ENCODE results near the gene CLDN6. TPM values are rescaled to one million over a fixed set of nuclear protein-coding genes. Genes with fewer than 3 reads are reported as not detected.

CLDN6 gene
- total RNA-seq, 1 donor: under 0.01 TPM

DNA sequence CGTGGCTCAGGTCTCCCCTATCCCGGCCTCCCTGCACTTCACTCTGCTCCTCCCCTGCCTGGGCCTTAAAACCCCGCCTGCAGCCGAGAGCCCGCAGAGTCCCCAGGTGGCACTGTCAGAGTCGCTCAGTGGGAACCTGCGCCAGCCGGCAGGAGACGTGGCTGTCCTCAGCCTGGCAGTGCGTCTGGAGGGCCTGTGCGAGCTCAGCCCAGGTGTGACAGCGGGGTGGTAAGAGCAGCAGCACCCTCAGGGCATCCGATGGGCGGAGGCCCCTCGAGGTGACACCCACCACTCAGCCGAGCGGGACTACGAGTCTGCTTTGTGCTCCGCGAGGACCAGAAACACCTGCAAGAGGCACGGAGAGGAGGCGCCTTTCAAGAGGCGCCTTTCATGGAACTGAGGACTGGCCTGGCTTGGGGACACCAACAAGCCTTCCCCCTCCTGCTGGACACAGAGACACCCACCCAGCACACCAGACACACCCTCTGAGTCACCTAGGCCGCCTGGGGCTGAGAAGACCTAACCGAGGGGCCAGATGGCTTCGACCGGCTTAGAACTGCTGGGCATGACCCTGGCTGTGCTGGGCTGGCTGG, 5.1 kb downstream of the CLDN6 start, which contains the start of gene CLDN9:
TSS of gene CLDN9 (plus strand) at position 96 of the 593 bp plus-strand sequence. CDS start at position 536, 440 bp downstream.
- TF ChIP-seq, protein P1, sequence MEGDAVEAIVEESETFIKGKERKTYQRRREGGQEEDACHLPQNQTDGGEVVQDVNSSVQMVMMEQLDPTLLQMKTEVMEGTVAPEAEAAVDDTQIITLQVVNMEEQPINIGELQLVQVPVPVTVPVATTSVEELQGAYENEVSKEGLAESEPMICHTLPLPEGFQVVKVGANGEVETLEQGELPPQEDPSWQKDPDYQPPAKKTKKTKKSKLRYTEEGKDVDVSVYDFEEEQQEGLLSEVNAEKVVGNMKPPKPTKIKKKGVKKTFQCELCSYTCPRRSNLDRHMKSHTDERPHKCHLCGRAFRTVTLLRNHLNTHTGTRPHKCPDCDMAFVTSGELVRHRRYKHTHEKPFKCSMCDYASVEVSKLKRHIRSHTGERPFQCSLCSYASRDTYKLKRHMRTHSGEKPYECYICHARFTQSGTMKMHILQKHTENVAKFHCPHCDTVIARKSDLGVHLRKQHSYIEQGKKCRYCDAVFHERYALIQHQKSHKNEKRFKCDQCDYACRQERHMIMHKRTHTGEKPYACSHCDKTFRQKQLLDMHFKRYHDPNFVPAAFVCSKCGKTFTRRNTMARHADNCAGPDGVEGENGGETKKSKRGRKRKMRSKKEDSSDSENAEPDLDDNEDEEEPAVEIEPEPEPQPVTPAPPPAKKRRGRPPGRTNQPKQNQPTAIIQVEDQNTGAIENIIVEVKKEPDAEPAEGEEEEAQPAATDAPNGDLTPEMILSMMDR (IDR thresholded peaks at IDR 0.05; ENCODE audit: extremely low read depth, low read depth, low read length): no peak
- Histone ChIP-seq H3K9me3 (ENCODE audit: low read depth, low read length) (no peaks in the 10 kb centered on the region), H2AFZ (ENCODE audit: low read length) (no peak within 1 kb of the TSS), H4K20me1 (ENCODE audit: insufficient read depth, low read length) (no peaks in the 10 kb centered on the region), H3K4me1 (ENCODE audit: insufficient read depth, low read length) (no peaks in the 10 kb centered on the region), H3K4me3 (ENCODE audit: insufficient read depth, low read length) (no peak within 1 kb of the TSS), H3K79me2 (ENCODE audit: insufficient read depth, low read length) (no peaks in the 10 kb centered on the region), H3K36me3 (ENCODE audit: insufficient read depth, low read length) (no peaks in the 10 kb centered on the region), H3K27ac (ENCODE audit: low read depth, low read length) (no peak within 1 kb of the TSS), H3K27me3 (ENCODE audit: insufficient read depth, low read length) (peaks cover 61% of the 10 kb centered on the region), H3K4me2 (ENCODE audit: insufficient read depth, low read length) (no peak within 1 kb of the TSS)
- DNase-seq (ENCODE audit: insufficient read length, low spot score, missing footprints): peak; percentile 87

- Histone ChIP-seq H3K4me1 (ENCODE audit: insufficient read depth, low read length) (no peaks in the 10 kb centered on the region), H3K27ac (ENCODE audit: low read depth, low read length) (no peak overlapping the region), H3K27me3 (ENCODE audit: insufficient read depth, low read length) (peaks cover 67% of the 10 kb centered on the region), H3K4me2 (ENCODE audit: insufficient read depth, low read length) (no peak overlapping the region), H3K9me3 (ENCODE audit: low read depth, low read length) (no peaks in the 10 kb centered on the region), H3K4me3 (ENCODE audit: insufficient read depth, low read length) (no peak overlapping the region), H2AFZ (ENCODE audit: low read length) (no peak overlapping the region), H3K79me2 (ENCODE audit: insufficient read depth, low read length) (no peaks in the 10 kb centered on the region), H4K20me1 (ENCODE audit: insufficient read depth, low read length) (no peaks in the 10 kb centered on the region), H3K36me3 (ENCODE audit: insufficient read depth, low read length) (no peaks in the 10 kb centered on the region)
- TF ChIP-seq, protein P1 (IDR thresholded peaks at IDR 0.05; ENCODE audit: extremely low read depth, low read depth, low read length): no peak
- DNase-seq (ENCODE audit: insufficient read length, low spot score, missing footprints): peak; percentile 89
Measured at GRCh38 chr16:3012246-3012645, 5.7 kb downstream of the CLDN6 start.

DNA sequence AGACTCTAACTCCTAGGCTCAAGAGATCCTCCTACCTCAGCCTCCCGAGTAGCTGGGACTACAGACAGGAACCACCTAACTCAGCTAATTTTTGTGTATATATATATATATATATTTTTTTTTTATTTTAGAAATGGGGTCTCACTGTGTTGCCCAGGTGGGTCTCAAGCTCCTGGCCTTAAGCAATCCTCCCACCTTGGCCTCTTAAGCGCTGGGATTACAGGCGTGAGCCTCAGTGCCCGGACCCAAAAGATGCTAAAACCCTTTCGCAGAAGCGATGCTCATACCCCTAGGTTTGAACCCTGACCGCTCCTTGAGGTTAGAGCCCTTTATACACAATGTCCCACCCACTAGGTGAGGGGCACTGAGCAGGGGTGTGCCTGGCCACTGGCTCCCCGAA, 7.5 kb downstream of the CLDN6 start:
- H3K27me3 ChIP-seq (ENCODE audit: insufficient read depth, low read length): peaks cover 82% of the 10 kb centered on the region
- no peak overlapping the region for H2AFZ ChIP-seq (ENCODE audit: low read length)
- TF ChIP-seq, protein P1 (IDR thresholded peaks at IDR 0.05; ENCODE audit: extremely low read depth, low read depth, low read length): no peak

GRCh38 chr16:3009568-3010390, 8.2 kb downstream of the CLDN6 start:
- Histone ChIP-seq H3K27ac (ENCODE audit: low read depth, low read length) (no peak overlapping the region), H3K4me1 (ENCODE audit: insufficient read depth, low read length) (no peaks in the 10 kb centered on the region), H4K20me1 (ENCODE audit: insufficient read depth, low read length) (no peaks in the 10 kb centered on the region), H3K9me3 (ENCODE audit: low read depth, low read length) (no peaks in the 10 kb centered on the region), H3K4me3 (ENCODE audit: insufficient read depth, low read length) (no peak overlapping the region), H3K27me3 (ENCODE audit: insufficient read depth, low read length) (peaks cover 88% of the 10 kb centered on the region), H3K4me2 (ENCODE audit: insufficient read depth, low read length) (no peak overlapping the region), H3K36me3 (ENCODE audit: insufficient read depth, low read length) (no peaks in the 10 kb centered on the region), H3K79me2 (ENCODE audit: insufficient read depth, low read length) (no peaks in the 10 kb centered on the region), H2AFZ (ENCODE audit: low read length) (no peak overlapping the region)
- TF ChIP-seq, protein P1 (IDR thresholded peaks at IDR 0.05; ENCODE audit: extremely low read depth, low read depth, low read length): no peak
- peak; percentile 89 for DNase-seq (ENCODE audit: insufficient read length, low spot score, missing footprints)

More for the DNA sequence above, 7.5 kb downstream of the CLDN6 start:
- H3K4me1 ChIP-seq (ENCODE audit: insufficient read depth, low read length): no peaks in the 10 kb centered on the region
- H3K4me3 ChIP-seq (ENCODE audit: insufficient read depth, low read length): no peak overlapping the region
- H3K79me2 ChIP-seq (ENCODE audit: insufficient read depth, low read length): no peaks in the 10 kb centered on the region
- no peaks in the 10 kb centered on the region for H3K9me3 ChIP-seq (ENCODE audit: low read depth, low read length)
- H3K36me3 ChIP-seq (ENCODE audit: insufficient read depth, low read length): no peaks in the 10 kb centered on the region
- no peak overlapping the region for H3K4me2 ChIP-seq (ENCODE audit: insufficient read depth, low read length)
- no peak overlapping the region for H3K27ac ChIP-seq (ENCODE audit: low read depth, low read length)
- no peaks in the 10 kb centered on the region for H4K20me1 ChIP-seq (ENCODE audit: insufficient read depth, low read length)
- DNase-seq (ENCODE audit: insufficient read length, low spot score, missing footprints): no peak
